ENCODE results near the gene PBX3. TPM values are rescaled to one million over a fixed set of nuclear protein-coding genes. Genes with fewer than 3 reads are reported as not detected.

Gene PBX3
- total RNA-seq, 4 donors from 2014 or later, result 5.1 to 360 (median 44.1) TPM

- H3K4me3 ChIP-seq, result no peak overlapping the region
- TF ChIP-seq CTCF (IDR thresholded peaks at IDR 0.05) (no peak), POLR2A (IDR thresholded peaks at IDR 0.05) (no peak)
- H3K36me3 ChIP-seq, result no peaks in the 10 kb centered on the region
- no peaks in the 10 kb centered on the region for H3K4me1 ChIP-seq
- intact Hi-C loops (cut with DNase I; ENCODE audit: low total_unique reads), result no loop called here
- no peak overlapping the region for H3K27ac ChIP-seq
- DNase-seq, result no peak
- no peaks in the 10 kb centered on the region for H3K9me3 ChIP-seq
- no peaks in the 10 kb centered on the region for H3K27me3 ChIP-seq
Measured at GRCh38 chr9:125867751-125868415, 120.7 kb downstream of the PBX3 start.

- no peak for DNase-seq
- Histone ChIP-seq H3K36me3 (no peaks in the 10 kb centered on the region), H3K27ac (no peak overlapping the region), H3K4me3 (no peak overlapping the region), H3K27me3 (no peaks in the 10 kb centered on the region), H3K9me3 (no peaks in the 10 kb centered on the region), H3K4me1 (no peaks in the 10 kb centered on the region)
- intact Hi-C loops (cut with DNase I; ENCODE audit: low total_unique reads), result no loop called here
- TF ChIP-seq POLR2A (IDR thresholded peaks at IDR 0.05), result no peak
- no peak for TF ChIP-seq CTCF (IDR thresholded peaks at IDR 0.05)
Measured at GRCh38 chr9:125878164-125878631, 131.0 kb downstream of the PBX3 start.

GRCh38 chr9:125881042-125881441, 133.9 kb downstream of the PBX3 start:
- intact Hi-C loops (cut with DNase I; ENCODE audit: low total_unique reads), result no loop called here
- Histone ChIP-seq H3K4me3 (no peak overlapping the region), H3K4me1 (no peaks in the 10 kb centered on the region), H3K27me3 (no peaks in the 10 kb centered on the region), H3K36me3 (no peaks in the 10 kb centered on the region), H3K9me3 (no peaks in the 10 kb centered on the region), H3K27ac (no peak overlapping the region)
- DNase-seq, result no peak
- TF ChIP-seq CTCF (IDR thresholded peaks at IDR 0.05), result no peak
- TF ChIP-seq POLR2A (IDR thresholded peaks at IDR 0.05), result no peak

- no peaks in the 10 kb centered on the region for H3K9me3 ChIP-seq
- H3K27me3 ChIP-seq, result no peaks in the 10 kb centered on the region
- DNase-seq, result no peak
- no peaks in the 10 kb centered on the region for H3K36me3 ChIP-seq
- H3K4me3 ChIP-seq, result no peak overlapping the region
- no peak for TF ChIP-seq CTCF (IDR thresholded peaks at IDR 0.05)
- TF ChIP-seq POLR2A (IDR thresholded peaks at IDR 0.05), result no peak
- H3K27ac ChIP-seq, result no peak overlapping the region
- intact Hi-C loops (cut with DNase I; ENCODE audit: low total_unique reads), result no loop called here
- H3K4me1 ChIP-seq, result no peaks in the 10 kb centered on the region
Measured at GRCh38 chr9:125883565-125884217, 136.5 kb downstream of the PBX3 start.

GRCh38 chr9:125884218-125884595, 137.0 kb downstream of the PBX3 start:
- Histone ChIP-seq H3K9me3 (no peaks in the 10 kb centered on the region), H3K27ac (no peak overlapping the region), H3K36me3 (no peaks in the 10 kb centered on the region), H3K4me3 (no peak overlapping the region), H3K4me1 (no peaks in the 10 kb centered on the region), H3K27me3 (no peaks in the 10 kb centered on the region)
- intact Hi-C loops (cut with DNase I; ENCODE audit: low total_unique reads), result no loop called here
- TF ChIP-seq CTCF (IDR thresholded peaks at IDR 0.05), result no peak
- no peak for TF ChIP-seq POLR2A (IDR thresholded peaks at IDR 0.05)
- no peak for DNase-seq
